ENCODE results near the gene ESM1. TPM values are rescaled to one million over a fixed set of nuclear protein-coding genes. Genes with fewer than 3 reads are reported as not detected.
A peak's percentile ranks its signal among the peaks of the same experiment; 100 is the strongest.
"Not testable (repeated sequence)": the region's sequence is repeated elsewhere in the genome, so short reads cannot be mapped to it uniquely, and the experiment has no call there.

Gene ESM1
- total and polyA plus RNA-seq, 2 experiments from 2014 or later = 0.48 to 1.7 TPM

- H3K4me1 ChIP-seq (ENCODE audit: low read depth) = no peaks in the 10 kb centered on the region
- no peak overlapping the region for H3K4me3 ChIP-seq
- no peaks in the 10 kb centered on the region for H3K9me3 ChIP-seq (ENCODE audit: low read depth)
- DNase-seq (ENCODE audit: low read depth in 1 of 2, low spot score in 1 of 2) = peak in 1 of 2 donors; percentile 58
- no peak overlapping the region for H3K27ac ChIP-seq
- H3K27me3 ChIP-seq = no peaks in the 10 kb centered on the region
- TF ChIP-seq, protein P1, sequence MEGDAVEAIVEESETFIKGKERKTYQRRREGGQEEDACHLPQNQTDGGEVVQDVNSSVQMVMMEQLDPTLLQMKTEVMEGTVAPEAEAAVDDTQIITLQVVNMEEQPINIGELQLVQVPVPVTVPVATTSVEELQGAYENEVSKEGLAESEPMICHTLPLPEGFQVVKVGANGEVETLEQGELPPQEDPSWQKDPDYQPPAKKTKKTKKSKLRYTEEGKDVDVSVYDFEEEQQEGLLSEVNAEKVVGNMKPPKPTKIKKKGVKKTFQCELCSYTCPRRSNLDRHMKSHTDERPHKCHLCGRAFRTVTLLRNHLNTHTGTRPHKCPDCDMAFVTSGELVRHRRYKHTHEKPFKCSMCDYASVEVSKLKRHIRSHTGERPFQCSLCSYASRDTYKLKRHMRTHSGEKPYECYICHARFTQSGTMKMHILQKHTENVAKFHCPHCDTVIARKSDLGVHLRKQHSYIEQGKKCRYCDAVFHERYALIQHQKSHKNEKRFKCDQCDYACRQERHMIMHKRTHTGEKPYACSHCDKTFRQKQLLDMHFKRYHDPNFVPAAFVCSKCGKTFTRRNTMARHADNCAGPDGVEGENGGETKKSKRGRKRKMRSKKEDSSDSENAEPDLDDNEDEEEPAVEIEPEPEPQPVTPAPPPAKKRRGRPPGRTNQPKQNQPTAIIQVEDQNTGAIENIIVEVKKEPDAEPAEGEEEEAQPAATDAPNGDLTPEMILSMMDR (IDR thresholded peaks at IDR 0.05; ENCODE audit: low read depth, low read length) = no peak
- no peaks in the 10 kb centered on the region for H3K36me3 ChIP-seq
These were observed 19.3 kb upstream of the ESM1 start for GRCh38 chr5:55004729-55005128.

DNA sequence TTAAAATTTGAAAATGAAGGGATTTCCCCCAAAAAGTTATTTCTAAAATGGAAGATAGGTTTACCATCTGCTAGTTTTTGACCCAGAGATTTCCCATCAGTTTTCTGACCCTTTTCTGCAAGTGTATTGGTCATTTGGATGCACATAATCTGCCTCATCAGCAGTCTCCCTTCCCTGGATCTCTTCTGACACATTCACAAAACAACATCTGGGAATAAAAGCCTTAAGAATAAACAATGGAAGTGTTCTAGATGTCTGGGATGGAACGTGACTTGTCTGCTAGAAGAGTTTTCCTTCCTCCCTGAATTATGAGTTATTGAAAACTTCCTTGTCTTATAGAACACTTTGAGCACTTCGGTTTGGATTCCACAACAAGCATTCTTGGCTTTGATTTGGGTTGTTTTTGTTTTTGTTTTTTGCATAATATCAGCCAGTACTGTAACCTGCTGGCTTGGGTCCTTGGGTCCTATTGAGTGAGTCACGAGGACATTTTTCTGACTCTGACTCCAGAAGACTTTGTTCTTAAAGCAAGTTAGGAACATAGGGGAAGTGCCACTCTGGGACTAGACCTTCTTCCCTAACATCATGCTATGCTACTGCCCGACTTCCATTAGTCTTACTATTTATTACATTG, 18.2 kb upstream of the ESM1 start:
- no peaks in the 10 kb centered on the region for H3K36me3 ChIP-seq
- no peaks in the 10 kb centered on the region for H3K27me3 ChIP-seq
- TF ChIP-seq, protein P1 (IDR thresholded peaks at IDR 0.05; ENCODE audit: low read depth, low read length) = no peak
- no peak for DNase-seq (ENCODE audit: low read depth in 1 of 2, low spot score in 1 of 2)
- H3K27ac ChIP-seq = no peak overlapping the region
- no peak overlapping the region for H3K4me3 ChIP-seq
- no peaks in the 10 kb centered on the region for H3K9me3 ChIP-seq (ENCODE audit: low read depth)
- no peaks in the 10 kb centered on the region for H3K4me1 ChIP-seq (ENCODE audit: low read depth)

GRCh38 chr5:55002166-55002565, 16.8 kb upstream of the ESM1 start:
- not testable (repeated sequence) for H3K4me3 ChIP-seq; DNase-seq (ENCODE audit: low read depth in 1 of 2, low spot score in 1 of 2); H3K27me3 ChIP-seq; H3K4me1 ChIP-seq (ENCODE audit: low read depth); H3K27ac ChIP-seq; H3K36me3 ChIP-seq; H3K9me3 ChIP-seq (ENCODE audit: low read depth)

GRCh38 chr5:54997081-54997480, 11.7 kb upstream of the ESM1 start:
- Histone ChIP-seq H3K4me1 (ENCODE audit: low read depth) (peaks cover 9% of the 10 kb centered on the region), H3K27ac (no peak overlapping the region), H3K27me3 (no peaks in the 10 kb centered on the region), H3K36me3 (no peaks in the 10 kb centered on the region), H3K4me3 (no peak overlapping the region), H3K9me3 (ENCODE audit: low read depth) (no peaks in the 10 kb centered on the region)
- TF ChIP-seq, protein P1 (IDR thresholded peaks at IDR 0.05; ENCODE audit: low read depth, low read length) = no peak
- DNase-seq (ENCODE audit: low read depth in 1 of 2, low spot score in 1 of 2) = no peak

GRCh38 chr5:54996466-54996865, 11.1 kb upstream of the ESM1 start:
- Histone ChIP-seq H3K27ac (no peak overlapping the region), H3K4me1 (ENCODE audit: low read depth) (peaks cover 9% of the 10 kb centered on the region)

GRCh38 chr5:54995168-54995567, 9.8 kb upstream of the ESM1 start:
- Histone ChIP-seq H3K27me3 (no peaks in the 10 kb centered on the region), H3K36me3 (no peaks in the 10 kb centered on the region), H3K4me1 (ENCODE audit: low read depth) (peaks cover 12% of the 10 kb centered on the region), H3K9me3 (ENCODE audit: low read depth) (no peaks in the 10 kb centered on the region), H3K4me3 (no peak overlapping the region), H3K27ac (no peak overlapping the region)
- no peak for DNase-seq (ENCODE audit: low read depth in 1 of 2, low spot score in 1 of 2)
- TF ChIP-seq, protein P1 (IDR thresholded peaks at IDR 0.05; ENCODE audit: low read depth, low read length) = no peak

More at GRCh38 chr5:54996466-54996865, 11.1 kb upstream of the ESM1 start:
- Histone ChIP-seq H3K36me3 (no peaks in the 10 kb centered on the region), H3K27me3 (no peaks in the 10 kb centered on the region), H3K9me3 (ENCODE audit: low read depth) (no peaks in the 10 kb centered on the region), H3K4me3 (no peak overlapping the region)
- DNase-seq (ENCODE audit: low read depth in 1 of 2, low spot score in 1 of 2) = peak in 1 of 2 donors; percentile 16
- TF ChIP-seq, protein P1 (IDR thresholded peaks at IDR 0.05; ENCODE audit: low read depth, low read length) = no peak

All from cardiac muscle cell (in vitro differentiated cells and primary cell).